HepG2 (cell line): ENCODE results near the gene EPHA3. TPM values are rescaled to one million over a fixed set of nuclear protein-coding genes. Genes with fewer than 3 reads are reported as not detected.

Experiments
- ATAC-seq: fragments of 200-7000 bp; cut with Tn5 transposase; 3 replicates; pipeline ENCODE4 v1.9.1; 2020; ENCODE audit warnings: mild to moderate bottlenecking, moderate library complexity
- BruUV-seq: library from RNA; stranded (reverse); fragments of 400-500 nt; replicated peaks from 2 replicates; lab custom pipeline; 2021; lab: Mats Ljungman, UMichigan
- CTCF ChIA-PET: fragments of 300-600 bp; formaldehyde crosslinking; extraction: SDS; loops from one replicate; lab custom pipeline; 2021; ENCODE audit warnings: low total read pairs, inconsistent platforms, low intra/inter-chr PET ratio; lab: Yijun Ruan, JAX
- POLR2A ChIA-PET: fragments of 350-600 bp; sonication (Branson Sonifier 250); formaldehyde crosslinking; loops from one replicate; lab custom pipeline; 2020; ENCODE audit warnings: antibody characterized with exemption, inconsistent platforms; lab: Yijun Ruan, JAX
- DNase-seq: peaks from one replicate; pipeline ENCODE4 v3.0.0-alpha.2; 2015; ENCODE audit warnings: low spot score
- FAIRE-seq: peaks from 3 replicates; lab custom pipeline; 2011; peaks lifted over from hg19 to GRCh38; lab: Jason Lieb, UNC
- H2AFZ ChIP-seq: one replicate; pipeline ENCODE4 v1.6.1; 2011; ENCODE audit warnings: low read length, inconsistent platforms
- H3K27ac ChIP-seq: fragments of 300-600 bp; 3 replicates; pipeline ENCODE4 v1.8.0; 2011; ENCODE audit warnings: mixed run types, mild to moderate bottlenecking, mixed read lengths, low read length, inconsistent platforms; ENCODE audit not compliant: insufficient read depth; ENCODE audit errors: extremely low read length
- H3K27me3 ChIP-seq, 2 experiments: fragments of 200-600 bp in 1 of 2; 2 replicates in 1 of 2; 3 replicates in 1 of 2; pipeline versions ENCODE4 v1.6.0 to v1.8.0; 2011; ENCODE audit warnings: low read length in 2 of 2, mild to moderate bottlenecking in 2 of 2, moderate library complexity in 2 of 2, inconsistent platforms in 1 of 2; ENCODE audit not compliant: insufficient read depth in 2 of 2, control insufficient read depth in 1 of 2
- H3K36me3 ChIP-seq, 2 experiments: fragments of 200-600 bp in 1 of 2; replicated peaks in 1 of 2; 2 replicates in 1 of 2; 3 replicates in 1 of 2; pipeline versions ENCODE4 v1.5.1 to v1.8.0; 2011; ENCODE audit warnings: low read length in 2 of 2, inconsistent platforms in 1 of 2; ENCODE audit not compliant: insufficient read depth in 2 of 2, control insufficient read depth in 1 of 2
- H3K4me1 ChIP-seq: 2 replicates; pipeline ENCODE4 v1.5.1; 2012; ENCODE audit warnings: low read length, inconsistent platforms; ENCODE audit not compliant: insufficient read depth
- H3K4me2 ChIP-seq: 2 replicates; pipeline ENCODE4 v1.6.0; 2011; ENCODE audit warnings: low read depth, low read length, inconsistent platforms
- H3K4me3 ChIP-seq, 3 experiments: fragments of 200-600 bp in 1 of 3; sonication (generic), shearing (Covaris generic) in 1 of 3; replicated peaks in 1 of 3; 2 replicates each; pipeline ENCODE4 v1.5.1; 2011 to 2016; ENCODE audit warnings: low read length in 3 of 3, inconsistent platforms in 2 of 3, low read depth in 2 of 3, mild to moderate bottlenecking in 2 of 3, control low read depth in 1 of 3, mixed read lengths in 1 of 3; ENCODE audit not compliant: insufficient read depth in 1 of 3
- H3K79me2 ChIP-seq: one replicate; pipeline ENCODE4 v1.6.1; 2011; ENCODE audit warnings: low read length, inconsistent platforms; ENCODE audit not compliant: insufficient read depth
- H3K9ac ChIP-seq: 2 replicates; pipeline ENCODE4 v1.6.0; 2011; ENCODE audit warnings: mild to moderate bottlenecking, low read depth, low read length, inconsistent platforms; ENCODE audit not compliant: insufficient read depth
- H3K9me3 ChIP-seq: 2 replicates; pipeline ENCODE4 v1.5.1; 2012; ENCODE audit warnings: mild to moderate bottlenecking, low read length
- H4K20me1 ChIP-seq: 2 replicates; pipeline ENCODE4 v1.6.0; 2011; ENCODE audit warnings: inconsistent platforms, mild to moderate bottlenecking, low read length, moderate library complexity; ENCODE audit not compliant: insufficient read depth
- ARID4A ChIP-seq: sonication (generic); formaldehyde crosslinking; IDR thresholded peaks from 2 replicates; pipeline ENCODE4 v1.5.0; 2020; ENCODE audit warnings: mild to moderate bottlenecking, missing genetic modification reagents, borderline replicate concordance
- ETV6 ChIP-seq: sonication (generic); formaldehyde crosslinking; conservative IDR thresholded peaks from 2 replicates; pipeline ENCODE4 v1.4.0; 2020; ENCODE audit warnings: missing genetic modification reagents
- NFIB ChIP-seq: sonication (generic); formaldehyde crosslinking; IDR thresholded peaks from 2 replicates; pipeline ENCODE4 v1.9.0; 2021; ENCODE audit warnings: missing genetic modification reagents, mild to moderate bottlenecking, borderline replicate concordance
- ZBTB14 ChIP-seq: sonication (generic); formaldehyde crosslinking; IDR thresholded peaks from 2 replicates; pipeline ENCODE4 v1.4.0; 2020; ENCODE audit warnings: missing genetic modification reagents
- ZNF143 ChIP-seq: sonication (generic); formaldehyde crosslinking; IDR thresholded peaks from 2 replicates; pipeline ENCODE4 v1.4.0; 2020; ENCODE audit warnings: missing genetic modification reagents
- ZNF317 ChIP-seq: sonication (generic); formaldehyde crosslinking; IDR thresholded peaks from 2 replicates; pipeline ENCODE4 v1.5.0; 2020; ENCODE audit warnings: mild to moderate bottlenecking, missing genetic modification reagents
- WGBS: methylation state at CpG from one replicate; pipeline ENCODE4 v1.1.6; 2017; ENCODE audit warnings: low lambda C conversion rate; 5-methylcytosine and 5-hydroxymethylcytosine counted together
- in situ Hi-C: cut with HindIII; loops from 2 replicates; pipeline ENCODE4 v1.10.0; 2017; ENCODE audit warnings: low pct_unique_long_range_greater_than_20kb; ENCODE audit not compliant: extremely low pct_ligation_motif_present
- intact Hi-C: fragments of 100-400 bp; cut with micrococcal nuclease; formaldehyde crosslinking; loops from one replicate; pipeline ENCODE4 v1.10.0; 2022; ENCODE audit not compliant: unreplicated experiment
- polyA plus RNA-seq, 8 experiments: library from polyadenylated mRNA; depleted of rRNA in 3 of 8; stranded (reverse) in 7 of 8; unstranded in 1 of 8; fragments of >200 nt; fragmentation: Illumina TruSeq in 4 of 8; extraction: Trizol in 4 of 8; gene quantifications; 2 replicates each; pipeline versions ENCODE4 v1.2.1 to v1.2.3, GENCODE V29; 2011 to 2016; ENCODE audit warnings: low read depth in 4 of 8, missing spikeins in 1 of 8, mixed read lengths in 1 of 8; ENCODE audit not compliant: insufficient read depth in 1 of 8
- total RNA-seq, 5 experiments: library from RNA; depleted of rRNA; stranded (reverse); fragments of >200 nt; fragmentation: Illumina TruSeq; extraction: Trizol; gene quantifications; 2 replicates each; pipeline ENCODE4 v1.2.3, GENCODE V29; 2016; ENCODE audit warnings: low read depth in 1 of 5

The EPHA3 gene
- total and polyA plus RNA-seq, 2 of the 13 experiments (the other 11 are each of a cell fraction or from before 2014, with no cell fraction given) = 0.01 TPM; not detected in 1

GRCh38 chr3:89494734-89495133 is 387.3 kb downstream of the EPHA3 start:
- Histone ChIP-seq H3K9ac (no peak overlapping the region), H3K36me3 (no peaks in the 10 kb centered on the region), H3K4me3 (no peak overlapping the region), H3K9me3 (no peaks in the 10 kb centered on the region), H3K4me1 (no peaks in the 10 kb centered on the region), H3K79me2 (no peaks in the 10 kb centered on the region), H2AFZ (no peak overlapping the region), H3K27ac (no peak overlapping the region), H3K4me2 (no peak overlapping the region), H3K27me3 (no peaks in the 10 kb centered on the region; a peak in 1 of 5 replicates), H4K20me1 (no peaks in the 10 kb centered on the region)
- intact Hi-C loops = no loop called here
- ChIA-PET CTCF (no interaction called here), POLR2A (no interaction called here)
- ATAC-seq (no peak), FAIRE-seq (no peak), DNase-seq (no peak)
- no TSS peak for BruUV-seq
- in situ Hi-C loops = no loop called here
- TF ChIP-seq ZBTB14 (CRISPR knock-in tag) = no peak
- no peak for TF ChIP-seq ARID4A
- no peak for TF ChIP-seq ETV6 (CRISPR knock-in tag)
- no peak for TF ChIP-seq ZNF317 (CRISPR knock-in tag)
- TF ChIP-seq ZNF143 (CRISPR knock-in tag) = no peak
- TF ChIP-seq NFIB = no peak
- WGBS = 0% methylated on average over 4 of the region's 4 CpGs
